Tibial nerve (tissue), 4 donors: ENCODE measurements around the gene PRTFDC1. TPM values are rescaled to one million over a fixed set of nuclear protein-coding genes. Genes with fewer than 3 reads are reported as not detected.

Experiments
- DNase-seq, 2 donors: peaks; one replicate each; pipeline ENCODE4 v3.0.0-alpha.2; 2019; ENCODE audit warnings: low spot score in 2 of 2
- H3K27ac ChIP-seq, 4 donors: fragments of 200-600 bp; sonication (generic) in 3 of 4; one replicate each; pipeline ENCODE4 v1.5.1; 2017 to 2019; ENCODE audit warnings: mild to moderate bottlenecking in 1 of 4
- H3K27me3 ChIP-seq, 2 donors: fragments of 200-600 bp; sonication (generic) in 1 of 2; one replicate each; pipeline versions ENCODE4 v1.5.1 to v1.6.0; 2017 to 2019
- H3K36me3 ChIP-seq, 3 donors: fragments of 200-600 bp; sonication (generic); one replicate each; pipeline ENCODE4 v1.5.1; 2018 to 2019
- H3K4me1 ChIP-seq, 4 donors: fragments of 200-600 bp; sonication (generic) in 3 of 4; one replicate each; pipeline ENCODE4 v1.5.1; 2017 to 2019
- H3K4me3 ChIP-seq, 4 donors: fragments of 200-600 bp; sonication (generic) in 3 of 4; one replicate each; pipeline ENCODE4 v1.5.1; 2017 to 2019; ENCODE audit warnings: mild to moderate bottlenecking in 1 of 4, moderate library complexity in 1 of 4
- H3K9me3 ChIP-seq, 4 donors: fragments of 200-600 bp; sonication (generic) in 3 of 4; one replicate each; pipeline ENCODE4 v1.5.1; 2017 to 2019
- EP300 ChIP-seq, 2 donors: sonication (generic); formaldehyde crosslinking; IDR thresholded peaks; one replicate each; pipeline ENCODE4 v1.6.1; 2017; ENCODE audit warnings: antibody characterized with exemption in 2 of 2, mild to moderate bottlenecking in 1 of 2
- POLR2A ChIP-seq, 2 donors: fragments of 450-650 bp; IDR thresholded peaks; one replicate each; pipeline ENCODE4 v1.6.1; 2017; ENCODE audit warnings: antibody characterized with exemption in 2 of 2, mild to moderate bottlenecking in 2 of 2, moderate library complexity in 2 of 2
- WGBS, 2 donors: methylation state at CpG; one replicate each; pipeline ENCODE4 v1.1.5; 2018; 5-methylcytosine and 5-hydroxymethylcytosine counted together
- total RNA-seq, 4 donors: library from RNA; depleted of rRNA; stranded (reverse); fragments of >200 nt; gene quantifications; one replicate each; pipeline ENCODE4 v1.1.0, GENCODE V29; 2016
- TF ChIP-seq, protein P1 (sequence below), 5 experiments: fragments of 200-600 bp in 3 of 5; fragments of 450-650 bp in 2 of 5; sonication (generic) in 3 of 5; IDR thresholded peaks; one replicate each; pipeline ENCODE4 v1.5.1; 2016 to 2019; ENCODE audit warnings: antibody characterized with exemption in 5 of 5, mild to moderate bottlenecking in 3 of 5, moderate library complexity in 2 of 5

PRTFDC1 gene
- total RNA-seq, 4 donors from 2014 or later = 0.78 to 5.7 (median 1.3) TPM

DNA sequence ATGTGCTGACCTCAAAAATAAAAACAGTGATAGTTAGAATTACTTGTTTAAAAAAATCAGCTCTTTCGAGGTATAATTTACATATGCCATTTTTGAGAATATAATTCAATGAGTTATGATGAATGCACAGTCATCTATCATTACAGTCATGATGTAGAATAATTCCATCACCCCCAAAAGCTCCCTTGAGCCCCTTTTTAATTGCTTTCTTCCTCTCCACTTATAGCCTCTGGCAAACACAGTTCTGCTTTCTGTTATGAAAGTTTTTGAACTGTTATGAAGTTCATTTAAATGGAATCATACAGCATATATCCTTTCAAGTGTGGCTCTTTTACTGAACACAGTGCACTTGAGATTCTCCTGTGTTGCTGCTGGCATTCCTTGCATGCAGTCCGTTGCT lies 41.4 kb downstream of the PRTFDC1 start:
- Histone ChIP-seq H3K27me3 (no peaks in the 10 kb centered on the region), H3K9me3 (no peaks in the 10 kb centered on the region), H3K4me3 (no peak overlapping the region), H3K27ac (no peak overlapping the region), H3K4me1 (peaks cover 0 to 26% (median 4%) of the 10 kb centered on the region in 4 donors), H3K36me3 (no peaks in the 10 kb centered on the region)
- no peak for DNase-seq
- no peak for TF ChIP-seq POLR2A (IDR thresholded peaks at IDR 0.05)
- no peak for TF ChIP-seq EP300 (IDR thresholded peaks at IDR 0.05)
- TF ChIP-seq, protein P1, sequence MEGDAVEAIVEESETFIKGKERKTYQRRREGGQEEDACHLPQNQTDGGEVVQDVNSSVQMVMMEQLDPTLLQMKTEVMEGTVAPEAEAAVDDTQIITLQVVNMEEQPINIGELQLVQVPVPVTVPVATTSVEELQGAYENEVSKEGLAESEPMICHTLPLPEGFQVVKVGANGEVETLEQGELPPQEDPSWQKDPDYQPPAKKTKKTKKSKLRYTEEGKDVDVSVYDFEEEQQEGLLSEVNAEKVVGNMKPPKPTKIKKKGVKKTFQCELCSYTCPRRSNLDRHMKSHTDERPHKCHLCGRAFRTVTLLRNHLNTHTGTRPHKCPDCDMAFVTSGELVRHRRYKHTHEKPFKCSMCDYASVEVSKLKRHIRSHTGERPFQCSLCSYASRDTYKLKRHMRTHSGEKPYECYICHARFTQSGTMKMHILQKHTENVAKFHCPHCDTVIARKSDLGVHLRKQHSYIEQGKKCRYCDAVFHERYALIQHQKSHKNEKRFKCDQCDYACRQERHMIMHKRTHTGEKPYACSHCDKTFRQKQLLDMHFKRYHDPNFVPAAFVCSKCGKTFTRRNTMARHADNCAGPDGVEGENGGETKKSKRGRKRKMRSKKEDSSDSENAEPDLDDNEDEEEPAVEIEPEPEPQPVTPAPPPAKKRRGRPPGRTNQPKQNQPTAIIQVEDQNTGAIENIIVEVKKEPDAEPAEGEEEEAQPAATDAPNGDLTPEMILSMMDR (IDR thresholded peaks at IDR 0.05) = no peak
- WGBS, 2 donors = 74 to 91% methylated on average over 2 of the region's 2 CpGs

DNA sequence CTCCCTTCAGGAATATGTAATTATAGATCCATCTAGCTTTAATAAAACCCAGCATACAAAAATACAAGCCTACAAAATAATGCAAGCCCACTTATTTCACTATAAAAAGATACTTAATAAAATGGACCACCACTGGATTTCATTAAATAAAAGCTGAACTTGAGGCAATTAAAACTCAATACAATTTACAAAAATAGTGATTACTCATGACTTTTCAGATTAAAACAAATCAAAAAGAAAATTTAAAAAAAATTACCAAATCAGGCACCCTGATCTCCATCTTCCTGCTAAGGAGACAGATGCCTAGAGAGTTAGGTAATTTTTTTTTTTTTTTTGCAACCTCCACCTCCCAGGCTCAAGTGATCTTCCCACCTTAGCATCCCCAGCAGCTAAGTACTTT lies 41.8 kb downstream of the PRTFDC1 start:
- H3K36me3 ChIP-seq = no peaks in the 10 kb centered on the region
- H3K27ac ChIP-seq = no peak overlapping the region
- no peaks in the 10 kb centered on the region for H3K9me3 ChIP-seq
- no peaks in the 10 kb centered on the region for H3K27me3 ChIP-seq
- H3K4me1 ChIP-seq = peaks cover 0 to 21% (median 3%) of the 10 kb centered on the region in 4 donors
- no peak for DNase-seq
- H3K4me3 ChIP-seq = no peak overlapping the region
- TF ChIP-seq POLR2A (IDR thresholded peaks at IDR 0.05) = no peak
- TF ChIP-seq, protein P1 (IDR thresholded peaks at IDR 0.05) = no peak
- TF ChIP-seq EP300 (IDR thresholded peaks at IDR 0.05) = no peak

DNA sequence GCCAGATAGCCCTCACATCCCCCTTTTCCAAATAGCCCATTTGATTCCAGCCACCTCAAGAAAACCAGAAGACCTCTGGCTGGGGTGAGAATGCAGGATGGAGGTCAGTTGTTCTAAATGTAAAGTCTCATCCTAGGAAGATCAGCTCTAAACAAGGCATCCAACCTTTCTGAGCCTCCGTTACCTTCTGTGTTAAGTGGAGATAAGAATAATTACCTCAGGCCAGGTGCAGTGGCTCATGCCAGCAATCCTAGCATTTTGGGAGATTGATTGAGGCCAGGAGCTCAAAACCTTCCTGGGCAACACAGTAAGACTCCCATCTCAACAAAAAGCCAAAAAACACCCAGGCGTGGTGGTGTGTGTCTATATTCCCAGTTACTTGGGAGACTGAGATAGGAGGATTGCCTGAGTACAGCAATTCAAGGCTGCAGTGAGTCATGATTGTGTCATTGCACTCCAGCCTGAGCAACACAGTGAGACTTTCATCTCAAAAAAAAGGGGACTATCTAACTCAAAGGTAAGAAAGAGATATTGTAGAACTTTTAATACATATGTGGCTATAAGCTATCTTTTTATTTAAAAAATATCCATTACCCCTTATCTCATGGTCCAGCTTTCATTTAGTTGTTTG lies 43.5 kb downstream of the PRTFDC1 start:
- Histone ChIP-seq H3K9me3 (no peaks in the 10 kb centered on the region), H3K36me3 (no peaks in the 10 kb centered on the region), H3K27me3 (no peaks in the 10 kb centered on the region), H3K27ac (no peak overlapping the region), H3K4me3 (no peak overlapping the region), H3K4me1 (peaks cover 0 to 12% (median 0%) of the 10 kb centered on the region in 4 donors)
- DNase-seq = no peak
- no peak for TF ChIP-seq EP300 (IDR thresholded peaks at IDR 0.05)
- no peak for TF ChIP-seq POLR2A (IDR thresholded peaks at IDR 0.05)
- TF ChIP-seq, protein P1 (IDR thresholded peaks at IDR 0.05) = no peak
- WGBS, 2 donors = 84 to 94% methylated on average over 2 of the region's 2 CpGs

DNA sequence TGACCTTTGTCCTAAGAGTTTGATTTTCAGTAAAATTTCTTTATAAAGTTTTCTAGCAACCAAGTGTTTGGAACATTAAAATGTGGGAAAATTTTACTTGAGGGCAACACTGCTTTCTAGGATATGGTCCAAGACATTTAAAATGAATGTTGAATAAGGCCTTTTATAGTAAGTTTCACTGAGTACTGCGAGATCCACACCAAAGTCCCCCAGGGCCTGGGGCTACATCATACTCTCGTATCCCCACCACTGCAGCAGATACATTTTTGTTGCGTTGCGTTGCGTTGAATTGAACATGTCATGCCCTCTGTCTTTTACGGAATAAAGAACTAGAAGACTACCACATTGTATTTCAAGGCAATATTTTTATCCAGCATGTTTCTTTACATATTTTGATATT lies 44.5 kb downstream of the PRTFDC1 start:
- H3K27me3 ChIP-seq = no peaks in the 10 kb centered on the region
- H3K9me3 ChIP-seq = no peaks in the 10 kb centered on the region
- peaks cover 0 to 12% (median 0%) of the 10 kb centered on the region in 4 donors for H3K4me1 ChIP-seq
- no peak overlapping the region for H3K27ac ChIP-seq
- DNase-seq = no peak
- H3K36me3 ChIP-seq = no peaks in the 10 kb centered on the region
- H3K4me3 ChIP-seq = no peak overlapping the region
- 56 to 59% methylated on average over 6 of the region's 6 CpGs for WGBS, 2 donors
- no peak for TF ChIP-seq POLR2A (IDR thresholded peaks at IDR 0.05)
- TF ChIP-seq, protein P1 (IDR thresholded peaks at IDR 0.05) = no peak

DNA sequence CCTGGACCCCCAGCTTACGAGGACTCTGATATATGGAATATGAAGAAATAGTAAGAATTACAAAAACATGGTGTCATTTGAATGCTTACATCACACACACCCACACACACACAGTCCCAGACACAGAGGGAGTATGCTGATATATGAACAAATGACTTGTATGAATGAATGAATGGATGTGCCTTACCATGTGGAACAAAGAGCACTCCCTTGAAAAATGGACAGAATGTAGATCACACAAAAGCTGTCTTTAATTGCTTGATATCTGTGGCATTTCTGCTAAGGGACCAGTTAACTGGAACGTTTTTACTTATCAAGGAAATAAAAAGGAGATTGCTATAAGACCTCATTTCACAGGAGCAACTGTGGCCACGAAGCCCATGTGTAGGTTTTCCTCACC lies 46.0 kb downstream of the PRTFDC1 start:
- Histone ChIP-seq H3K4me1 (peaks cover 0 to 23% (median 10%) of the 10 kb centered on the region in 4 donors), H3K4me3 (no peak overlapping the region), H3K9me3 (no peaks in the 10 kb centered on the region), H3K36me3 (no peaks in the 10 kb centered on the region), H3K27me3 (no peaks in the 10 kb centered on the region), H3K27ac (no peak overlapping the region)
- DNase-seq = no peak
- TF ChIP-seq EP300 (IDR thresholded peaks at IDR 0.05) (no peak), POLR2A (IDR thresholded peaks at IDR 0.05) (no peak)
- TF ChIP-seq, protein P1 (IDR thresholded peaks at IDR 0.05) = no peak
- WGBS, 2 donors = 55 to 82% methylated on average over 3 of the region's 3 CpGs
